ENCODE results near the gene PDIA5. TPM values are rescaled to one million over a fixed set of nuclear protein-coding genes. Genes with fewer than 3 reads are reported as not detected.
A peak's percentile ranks its signal among the peaks of the same experiment; 100 is the strongest.

Gene PDIA5
- total RNA-seq, 3 donors from 2014 or later (not counting 1 experiment from before 2014, with no cell fraction given) = 0.59 to 3.3 (median 0.63) TPM

DNA sequence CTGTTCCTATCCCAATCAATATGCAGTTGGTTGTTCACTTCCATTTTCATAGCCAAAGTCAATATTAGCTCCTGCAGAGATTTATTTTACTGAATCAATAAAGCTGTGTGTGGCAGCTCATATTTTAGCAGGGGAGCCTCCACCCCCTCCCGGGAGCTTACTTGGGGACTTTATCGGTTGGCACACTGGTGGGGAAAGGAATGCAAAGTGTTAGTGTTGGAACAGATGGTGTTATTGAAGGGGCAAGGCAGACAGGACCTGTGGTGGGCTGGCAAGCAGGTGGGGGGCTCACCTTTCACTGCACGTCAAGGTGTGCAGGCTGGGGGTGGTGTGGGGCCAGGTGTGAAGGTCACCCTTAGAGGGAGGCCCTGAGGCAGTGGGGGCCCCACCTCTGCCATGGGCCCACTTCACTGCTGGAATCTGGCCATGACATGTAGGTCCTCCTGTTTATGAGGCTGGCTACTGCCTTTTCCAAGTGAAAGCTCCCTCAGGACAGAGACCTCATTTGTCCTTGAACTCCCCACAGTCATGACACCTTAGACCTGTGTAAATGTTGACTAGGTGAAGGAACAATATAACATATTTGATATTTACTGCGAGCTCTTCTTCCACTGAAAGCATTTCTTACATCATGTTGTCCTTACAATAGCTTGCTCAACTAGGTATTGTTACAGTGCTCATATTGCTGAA lies 90.9 kb downstream of the PDIA5 start:
- Mint-ChIP-seq H3K27me3 (ENCODE audit: low read depth in 2 of 2) (no peaks in the 10 kb centered on the region), H3K4me1 (no peaks in the 10 kb centered on the region), H3K27ac (no peak overlapping the region), H3K4me3 (no peak overlapping the region), H3K36me3 (no peaks in the 10 kb centered on the region), H3K9me3 (no peaks in the 10 kb centered on the region)
- no peak for TF ChIP-seq CTCF (IDR thresholded peaks at IDR 0.05)
- ATAC-seq (no peak), DNase-seq (peak in 1 of 2 donors; percentile 11)
- intact Hi-C loops (cut with micrococcal nuclease) = no loop called here
- Histone ChIP-seq H3K27me3 (ENCODE audit: control insufficient read depth, insufficient read depth, low read length) (no peaks in the 10 kb centered on the region), H3K4me1 (ENCODE audit: control insufficient read depth, insufficient read depth, low read length) (peaks cover 12% of the 10 kb centered on the region), H3K4me3 (ENCODE audit: low read length) (no peak overlapping the region), H3K27ac (ENCODE audit: low read length) (no peak overlapping the region), H3K36me3 (ENCODE audit: control insufficient read depth, insufficient read depth, low read length) (no peaks in the 10 kb centered on the region), H3K9me3 (ENCODE audit: control insufficient read depth, insufficient read depth, low read length) (no peaks in the 10 kb centered on the region)
- 86% methylated on average over 3 of the region's 4 CpGs for WGBS (ENCODE audit: insufficient coverage)

GRCh38 chr3:123158330-123158729 lies 91.5 kb downstream of the PDIA5 start:
- Histone ChIP-seq H3K4me3 (ENCODE audit: low read length) (no peak overlapping the region), H3K4me1 (ENCODE audit: control insufficient read depth, insufficient read depth, low read length) (peaks cover 12% of the 10 kb centered on the region), H3K27me3 (ENCODE audit: control insufficient read depth, insufficient read depth, low read length) (no peaks in the 10 kb centered on the region), H3K27ac (ENCODE audit: low read length) (no peak overlapping the region), H3K9me3 (ENCODE audit: control insufficient read depth, insufficient read depth, low read length) (no peaks in the 10 kb centered on the region), H3K36me3 (ENCODE audit: control insufficient read depth, insufficient read depth, low read length) (no peaks in the 10 kb centered on the region)
- no peaks in the 10 kb centered on the region for H3K36me3 Mint-ChIP-seq
- no peak for TF ChIP-seq CTCF (IDR thresholded peaks at IDR 0.05)
- intact Hi-C loops (cut with micrococcal nuclease) = no loop called here
- H3K4me3 Mint-ChIP-seq = no peak overlapping the region
- H3K27me3 Mint-ChIP-seq (ENCODE audit: low read depth in 2 of 2) = no peaks in the 10 kb centered on the region
- H3K9me3 Mint-ChIP-seq = no peaks in the 10 kb centered on the region
- H3K27ac Mint-ChIP-seq = no peak overlapping the region
- DNase-seq (no peak), ATAC-seq (no peak)
- WGBS (ENCODE audit: insufficient coverage) = 85% methylated on average over 4 of the region's 4 CpGs
- H3K4me1 Mint-ChIP-seq = no peaks in the 10 kb centered on the region

DNA sequence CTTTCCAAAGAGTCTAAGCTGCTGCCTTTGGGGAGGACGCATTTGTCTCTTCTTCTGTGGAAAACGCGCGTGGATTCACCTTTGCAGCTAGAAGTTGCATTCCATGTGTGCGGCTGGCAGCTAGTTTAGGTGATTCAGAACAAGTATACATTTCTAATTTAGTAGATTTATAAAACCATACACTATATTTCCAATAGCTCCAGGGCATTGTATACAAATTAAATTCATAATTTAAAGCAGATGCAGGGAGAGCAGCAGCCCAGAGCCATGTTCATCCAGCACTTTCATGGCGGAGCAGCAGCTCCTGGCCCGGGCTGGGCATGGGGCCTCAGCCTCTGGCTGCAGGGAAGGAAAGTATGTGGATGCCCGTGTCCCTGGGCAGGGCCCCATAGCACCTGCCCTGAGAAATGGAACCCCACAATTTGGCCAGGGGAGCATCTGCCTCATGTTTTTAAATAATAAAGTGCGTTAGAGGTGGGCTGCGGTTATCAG lies 92.1 kb downstream of the PDIA5 start:
- H3K36me3 ChIP-seq (ENCODE audit: control insufficient read depth, insufficient read depth, low read length) = no peaks in the 10 kb centered on the region
- intact Hi-C loops (cut with micrococcal nuclease) = no loop called here
- ATAC-seq (no peak), DNase-seq (peak in 1 of 2 donors; percentile 3)
- H3K27me3 ChIP-seq (ENCODE audit: control insufficient read depth, insufficient read depth, low read length) = no peaks in the 10 kb centered on the region
- Mint-ChIP-seq H3K27ac (no peak overlapping the region), H3K4me1 (no peaks in the 10 kb centered on the region), H3K4me3 (no peak overlapping the region), H3K9me3 (no peaks in the 10 kb centered on the region), H3K36me3 (no peaks in the 10 kb centered on the region), H3K27me3 (ENCODE audit: low read depth in 2 of 2) (no peaks in the 10 kb centered on the region)
- H3K4me3 ChIP-seq (ENCODE audit: low read length) = no peak overlapping the region
- H3K27ac ChIP-seq (ENCODE audit: low read length) = no peak overlapping the region
- no peaks in the 10 kb centered on the region for H3K9me3 ChIP-seq (ENCODE audit: control insufficient read depth, insufficient read depth, low read length)
- no peak for TF ChIP-seq CTCF (IDR thresholded peaks at IDR 0.05)
- peaks cover 7% of the 10 kb centered on the region for H3K4me1 ChIP-seq (ENCODE audit: control insufficient read depth, insufficient read depth, low read length)
- WGBS (ENCODE audit: insufficient coverage) = 92% methylated on average over 9 of the region's 10 CpGs

All from natural killer cell (primary cell).